H1 (cell line): ENCODE measurements around the gene HOXB4. TPM values are rescaled to one million over a fixed set of nuclear protein-coding genes. Genes with fewer than 3 reads are reported as not detected.

ENCODE experiments used
- CTCF ChIA-PET: fragments of 300-600 bp; sonication (Branson Sonifier 250); formaldehyde crosslinking; loops from one replicate; lab custom pipeline; 2021; ENCODE audit not compliant: partially characterized antibody; lab: Charles Lee
- POLR2A ChIA-PET: fragments of 300-600 bp; sonication (Branson Sonifier 250); formaldehyde crosslinking; loops from one replicate; lab custom pipeline; 2021; ENCODE audit warnings: inconsistent platforms; ENCODE audit not compliant: partially characterized antibody; lab: Charles Lee
- DNase-seq, 2 experiments: peaks; one replicate each; pipeline versions ENCODE4 v3.0.0 to v3.0.0-alpha.2; 2010 to 2022; ENCODE audit warnings: low spot score in 2 of 2, low read depth in 1 of 2, mixed read lengths in 1 of 2
- FAIRE-seq: peaks from 2 replicates; lab custom pipeline; 2011; peaks lifted over from hg19 to GRCh38; lab: Jason Lieb, UNC
- H2AFZ ChIP-seq: 2 replicates; pipeline ENCODE4 v1.8.1; 2012; ENCODE audit warnings: low read length, inconsistent platforms
- H2AK5ac ChIP-seq: 2 replicates; pipeline ENCODE4 v1.6.1; 2013; ENCODE audit warnings: low read depth, low read length
- H2BK120ac ChIP-seq: replicated peaks from 2 replicates; pipeline ENCODE3; 2013; ENCODE audit warnings: low read depth, low read length, inconsistent platforms
- H2BK12ac ChIP-seq: 2 replicates; pipeline ENCODE4 v1.6.1; 2013; ENCODE audit warnings: low read depth, low read length
- H2BK15ac ChIP-seq: 2 replicates; pipeline ENCODE4 v1.6.1; 2013; ENCODE audit warnings: low read length
- H2BK20ac ChIP-seq: 2 replicates; pipeline ENCODE4 v1.6.1; 2013; ENCODE audit warnings: low read length
- H2BK5ac ChIP-seq: 2 replicates; pipeline ENCODE4 v1.6.1; 2013; ENCODE audit warnings: low read depth, low read length
- H3K14ac ChIP-seq: 2 replicates; pipeline ENCODE4 v1.6.1; 2013; ENCODE audit warnings: inconsistent platforms; ENCODE audit not compliant: insufficient read length
- H3K18ac ChIP-seq: 2 replicates; pipeline ENCODE4 v1.6.1; 2013; ENCODE audit warnings: low read length; ENCODE audit errors: extremely low read depth
- H3K23ac ChIP-seq: 2 replicates; pipeline ENCODE4 v1.6.1; 2013; ENCODE audit warnings: inconsistent platforms; ENCODE audit not compliant: insufficient read length
- H3K23me2 ChIP-seq: 2 replicates; pipeline ENCODE4 v1.6.1; 2013; ENCODE audit warnings: low read depth, low read length
- H3K27ac ChIP-seq: 2 replicates; pipeline ENCODE4 v1.6.1; 2011; ENCODE audit warnings: low read depth, low read length, inconsistent platforms
- H3K27me3 ChIP-seq, 4 experiments: replicated peaks in 1 of 4; 1 replicate in 1 of 4; 2 replicates in 3 of 4; pipeline versions ENCODE4 v1.6.1 to v1.8.1; 2011 to 2013; ENCODE audit warnings: low read length in 3 of 4, mild to moderate bottlenecking in 3 of 4, inconsistent platforms in 2 of 4, mixed read lengths in 2 of 4, moderate library complexity in 1 of 4; ENCODE audit not compliant: control insufficient read depth in 3 of 4, insufficient read depth in 3 of 4; ENCODE audit errors: extremely low read depth in 1 of 4
- H3K36me3 ChIP-seq, 4 experiments: 2 replicates each; pipeline versions ENCODE4 v1.6.1 to v1.8.1; 2011 to 2013; ENCODE audit warnings: mild to moderate bottlenecking in 4 of 4, low read length in 3 of 4, moderate library complexity in 2 of 4, control low read depth in 1 of 4, inconsistent platforms in 1 of 4; ENCODE audit not compliant: insufficient read depth in 4 of 4, control insufficient read depth in 2 of 4
- H3K4ac ChIP-seq: replicated peaks from 2 replicates; pipeline ENCODE3; 2013; ENCODE audit warnings: low read length, low read depth, mixed read lengths, inconsistent platforms; ENCODE audit not compliant: insufficient read length
- H3K4me1 ChIP-seq, 4 experiments: replicated peaks in 1 of 4; 1 replicate in 1 of 4; 2 replicates in 3 of 4; pipeline versions ENCODE4 v1.6.1 to v1.8.1; 2011 to 2013; ENCODE audit warnings: low read length in 3 of 4, inconsistent platforms in 2 of 4, mixed read lengths in 1 of 4; ENCODE audit not compliant: insufficient read depth in 4 of 4, control insufficient read depth in 3 of 4
- H3K4me2 ChIP-seq, 2 experiments: 2 replicates each; pipeline versions ENCODE4 v1.6.1 to v1.8.1; 2011 to 2013; ENCODE audit warnings: low read depth in 2 of 2, low read length in 2 of 2, control low read depth in 1 of 2, inconsistent platforms in 1 of 2, mild to moderate bottlenecking in 1 of 2; ENCODE audit not compliant: insufficient read depth in 1 of 2
- H3K4me3 ChIP-seq, 4 experiments: fragments of 200-600, 300-600 bp in 1 of 4; sonication (generic), shearing (Covaris generic), sonication (Bioruptor Twin) in 1 of 4; 2 replicates each; pipeline versions ENCODE4 v1.5.1 to v1.8.1; 2011 to 2016; ENCODE audit warnings: low read length in 4 of 4, low read depth in 3 of 4, control low read depth in 2 of 4, inconsistent platforms in 2 of 4, mild to moderate bottlenecking in 2 of 4, mixed read lengths in 1 of 4, moderate library complexity in 1 of 4; ENCODE audit not compliant: insufficient read depth in 2 of 4; ENCODE audit errors: extremely low read depth in 1 of 4
- H3K56ac ChIP-seq: replicated peaks from 2 replicates; pipeline ENCODE3; 2013; ENCODE audit warnings: low read depth, mild to moderate bottlenecking, mixed read lengths, low read length, inconsistent platforms; ENCODE audit not compliant: insufficient read length
- H3K79me1 ChIP-seq: 2 replicates; pipeline ENCODE4 v1.6.1; 2013; ENCODE audit warnings: low read depth, low read length, control low read depth
- H3K79me2 ChIP-seq, 2 experiments: 2 replicates each; pipeline versions ENCODE4 v1.6.1 to v1.8.1; 2012 to 2013; ENCODE audit warnings: low read length in 2 of 2, mild to moderate bottlenecking in 2 of 2, inconsistent platforms in 1 of 2; ENCODE audit not compliant: insufficient read depth in 2 of 2, control insufficient read depth in 1 of 2
- H3K9ac ChIP-seq, 4 experiments: replicated peaks in 1 of 4; 1 replicate in 1 of 4; 2 replicates in 3 of 4; pipeline versions ENCODE4 v1.6.1 to v1.8.1; 2011 to 2013; ENCODE audit warnings: low read depth in 3 of 4, low read length in 3 of 4, control low read depth in 2 of 4, mild to moderate bottlenecking in 2 of 4, moderate library complexity in 2 of 4, inconsistent platforms in 1 of 4; ENCODE audit errors: extremely low read depth in 1 of 4
- H3K9me3 ChIP-seq, 2 experiments: 2 replicates each; pipeline versions ENCODE4 v1.6.1 to v1.8.1; 2012 to 2013; ENCODE audit warnings: mild to moderate bottlenecking in 2 of 2, moderate library complexity in 2 of 2, control low read depth in 1 of 2, inconsistent platforms in 1 of 2, low read depth in 1 of 2, low read length in 1 of 2, mixed read lengths in 1 of 2; ENCODE audit not compliant: insufficient read depth in 2 of 2
- H4K20me1 ChIP-seq, 2 experiments: replicated peaks in 1 of 2; 2 replicates each; pipeline versions ENCODE3 to v1.8.1; 2011 to 2013; ENCODE audit warnings: inconsistent platforms in 2 of 2, low read length in 2 of 2, mild to moderate bottlenecking in 1 of 2; ENCODE audit not compliant: insufficient read depth in 2 of 2, control insufficient read depth in 1 of 2
- H4K5ac ChIP-seq: 2 replicates; pipeline ENCODE4 v1.6.1; 2013; ENCODE audit warnings: low read length, low read depth, mixed read lengths, inconsistent platforms; ENCODE audit not compliant: insufficient read length
- H4K8ac ChIP-seq: 2 replicates; pipeline ENCODE4 v1.8.0; 2013; ENCODE audit warnings: mild to moderate bottlenecking, moderate library complexity, low read length, inconsistent platforms; ENCODE audit not compliant: insufficient read depth; ENCODE audit errors: extremely low read depth
- H4K91ac ChIP-seq: replicated peaks from 2 replicates; pipeline ENCODE3; 2013; ENCODE audit warnings: low read length, mixed read lengths, inconsistent platforms; ENCODE audit not compliant: insufficient read length
- CBX8 ChIP-seq: fragments of 300-800, 300-1000 bp; sonication (generic); IDR thresholded peaks from 2 replicates; pipeline ENCODE4 v1.7.1; 2016; ENCODE audit warnings: low read depth, low read length, borderline replicate concordance
- EZH2 ChIP-seq: fragments of 200-600 bp; sonication (generic); IDR thresholded peaks from 2 replicates; pipeline ENCODE4 v1.7.1; 2012; ENCODE audit warnings: low read depth, mild to moderate bottlenecking, moderate library complexity, low read length, inconsistent platforms; ENCODE audit not compliant: severe bottlenecking
- KDM1A ChIP-seq: fragments of 200-600, 300-600 bp; sonication (generic); IDR thresholded peaks from 2 replicates; pipeline ENCODE4 v1.7.1; 2016; ENCODE audit warnings: mild to moderate bottlenecking, low read length, borderline replicate concordance
- RNF2 ChIP-seq: fragments of 200-900, 300-1000 bp; sonication (generic); IDR thresholded peaks from 2 replicates; pipeline ENCODE4 v1.7.1; 2016; ENCODE audit warnings: borderline replicate concordance, low read depth, mild to moderate bottlenecking, antibody characterized with exemption, low read length; ENCODE audit not compliant: poor library complexity, severe bottlenecking; ENCODE audit errors: missing control alignments
- SUZ12 ChIP-seq: fragments of 200-600 bp; sonication (generic); IDR thresholded peaks from 2 replicates; pipeline ENCODE4 v1.6.1; 2012; ENCODE audit warnings: mild to moderate bottlenecking, inconsistent platforms, low read length, moderate library complexity, mixed read lengths
- ZNF274 ChIP-seq: IDR thresholded peaks from 2 replicates; pipeline ENCODE4 v1.7.0; 2012; ENCODE audit warnings: low read length, borderline replicate concordance; ENCODE audit errors: extremely low read depth
- WGBS, 2 experiments: shearing (Covaris generic) in 1 of 2; methylation state at CpG; one replicate each; pipeline versions ENCODE4 v1.1.6 to v1.1.7; 2013 to 2015; ENCODE audit warnings: low lambda C conversion rate in 2 of 2, mixed read lengths in 2 of 2, inconsistent platforms in 1 of 2, low coverage in 1 of 2, missing lambda C conversion rate in 1 of 2; ENCODE audit not compliant: insufficient replicate concordance in 2 of 2, insufficient coverage in 1 of 2, insufficient read length in 1 of 2; ENCODE audit errors: extremely low coverage in 1 of 2, missing lambda C conversion rate in 1 of 2; 5-methylcytosine and 5-hydroxymethylcytosine counted together
- polyA plus RNA-seq, 7 experiments: library from polyadenylated mRNA; depleted of rRNA in 3 of 7; stranded (reverse) in 5 of 7; unstranded in 2 of 7; fragments of >200 nt in 5 of 7; fragments of 200-250 nt in 2 of 7; gene quantifications; 1 replicate in 5 of 7; 2 replicates in 1 of 7; 4 replicates in 1 of 7; pipeline versions ENCODE4 v1.2.1 to v1.2.3, GENCODE V29; 2011 to 2013; ENCODE audit warnings: missing spikeins in 2 of 7, mixed read lengths in 2 of 7
- total RNA-seq: library from RNA; stranded (reverse); fragmentation: NEBNext Ultra II Directional; extraction: Animal tissue kit (Norgen Biotek cat#: 25700); gene quantifications from 2 replicates; pipeline ENCODE4 v1.2.1, GENCODE V29; 2021

Gene HOXB4
- total and polyA plus RNA-seq, 2 of the 8 experiments (the other 6 are each of a cell fraction or from before 2014, with no cell fraction given) = not detected

DNA sequence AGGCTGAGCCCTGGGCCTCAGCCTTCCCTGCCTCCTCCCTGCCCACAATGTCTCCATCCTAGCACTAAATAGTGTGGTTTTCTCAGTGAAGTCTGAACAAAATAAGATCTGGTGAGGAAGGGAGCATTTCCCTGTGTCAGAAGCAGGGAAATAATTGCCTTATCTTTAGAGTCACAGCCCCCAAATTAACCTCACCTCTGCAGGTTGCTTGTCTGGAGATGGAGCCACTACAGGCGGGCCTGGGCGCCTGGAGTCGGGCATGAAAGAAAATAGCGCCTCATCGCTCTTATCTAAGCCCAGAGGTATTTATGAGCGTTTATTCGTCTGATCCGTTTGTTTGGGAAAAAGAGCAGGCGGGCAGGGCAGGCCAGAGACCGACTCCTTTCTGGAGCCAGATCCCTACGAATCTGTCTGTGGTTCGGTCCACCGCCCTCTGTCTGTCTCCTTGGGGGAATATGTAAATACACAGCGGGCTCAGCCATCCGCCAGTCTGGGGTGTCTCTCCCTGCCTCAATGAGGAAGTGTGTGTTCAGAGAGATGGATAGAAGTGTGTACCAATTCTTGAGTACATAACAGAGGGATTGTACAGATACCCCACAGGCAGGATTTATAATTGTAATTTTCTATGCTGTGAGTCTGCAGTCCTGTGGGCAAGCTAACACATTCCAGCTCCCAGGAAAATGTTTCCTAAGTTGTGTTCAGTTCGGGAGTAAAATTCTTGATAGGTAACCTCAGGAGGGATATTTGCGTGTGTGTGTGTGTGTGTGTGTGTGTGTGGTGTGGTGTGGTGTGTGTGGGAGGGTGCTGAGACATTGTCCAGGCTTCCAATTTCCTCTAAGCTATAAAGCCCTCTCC lies 22.3 kb upstream of the HOXB4 start:
- POLR2A ChIA-PET = no interaction called here
- Histone ChIP-seq H3K23me2 (no peaks in the 10 kb centered on the region; the same call in 1 of the 2 replicates), H3K9ac (no peak overlapping the region), H3K56ac (no peak overlapping the region), H3K27ac (no peak overlapping the region), H3K4me3 (no peak overlapping the region), H3K79me1 (no peaks in the 10 kb centered on the region), H3K4ac (no peak overlapping the region), H4K91ac (no peak overlapping the region), H3K14ac (no peak overlapping the region), H4K5ac (no peak overlapping the region), H2BK5ac (no peak overlapping the region), H2AK5ac (no peak overlapping the region), H3K9me3 (no peaks in the 10 kb centered on the region), H3K27me3 (peaks cover 99 to 100% (median 100%) of the 10 kb centered on the region in 4 experiments), H2BK15ac (no peak overlapping the region), H4K8ac (no peak overlapping the region), H3K79me2 (no peaks in the 10 kb centered on the region), H3K18ac (no peak overlapping the region), H2BK20ac (no peak overlapping the region), H4K20me1 (peaks cover 37 to 60% of the 10 kb centered on the region in 2 experiments), H3K23ac (no peak overlapping the region), H3K36me3 (peaks cover 0 to 3% (median 0%) of the 10 kb centered on the region in 4 experiments; a peak in 1 of 8 replicates), H2BK12ac (no peak overlapping the region), H2BK120ac (no peak overlapping the region), H3K4me2 (no peak overlapping the region), H3K4me1 (peaks cover 0 to 7% (median 4%) of the 10 kb centered on the region in 4 experiments; a peak in 3 of 7 replicates), H2AFZ (no peak overlapping the region)
- WGBS, 2 experiments = 15% methylated on average over 17 of the region's 17 CpGs; no CpG with 5 or more reads in 1 of the 2 experiments
- DNase-seq (no peak), FAIRE-seq (no peak)
- CTCF ChIA-PET = interaction anchor here (0.8 to 2.1 kb wide), 11 partner anchors 9 to 385 kb away, joined by 3 to 12 read pairs (median 5); no protein-coding TSS in a partner anchor
- TF ChIP-seq RNF2 (peak; percentile 82), CBX8 (peak; percentile 46; the same call in 1 of the 2 replicates), SUZ12 (peak; percentile 81), EZH2 (peak; percentile 75), ZNF274 (no peak), KDM1A (no peak)
